NOMO-1 treated with dmso at 0.1 percent for 144 hours (cell line): ENCODE results near the gene ITGB2.
"Not testable (repeated sequence)": the region's sequence is repeated elsewhere in the genome, so short reads cannot be mapped to it uniquely, and the experiment has no call there.

Experiments used
- DNase-seq: peaks from one replicate; lab custom pipeline; 2025; ENCODE audit not compliant: unreplicated experiment; lab: John Stamatoyannopoulos, UW

ITGB2 gene

GRCh38 chr21:44942566-44942965, 21.9 kb upstream of the ITGB2 start:
- no peak for DNase-seq

GRCh38 chr21:44941567-44941966, 20.9 kb upstream of the ITGB2 start:
- DNase-seq = no peak

GRCh38 chr21:44940116-44940631, 19.5 kb upstream of the ITGB2 start:
- no peak for DNase-seq

- DNase-seq = peak; percentile 79
Observed at GRCh38 chr21:44939532-44940115, 18.9 kb upstream of the ITGB2 start, which contains the start of gene SLX9. TSS of gene SLX9 (plus strand) at chr21:44940029. CDS start at chr21:44940058, 29 bp downstream.

- no peak for DNase-seq
Observed at GRCh38 chr21:44938772-44939531, 18.3 kb upstream of the ITGB2 start.

- no peak for DNase-seq
Observed at GRCh38 chr21:44935533-44935927, 14.8 kb upstream of the ITGB2 start.

- no peak for DNase-seq
Observed at GRCh38 chr21:44934797-44935532, 14.3 kb upstream of the ITGB2 start.

GRCh38 chr21:44934276-44934675, 13.6 kb upstream of the ITGB2 start:
- DNase-seq = no peak

- no peak for DNase-seq
Observed at GRCh38 chr21:44933918-44934260, 13.2 kb upstream of the ITGB2 start.

GRCh38 chr21:44933199-44933917, 12.7 kb upstream of the ITGB2 start:
- DNase-seq = no peak

- DNase-seq = peak; percentile 19
Observed at GRCh38 chr21:44932408-44933181, 11.9 kb upstream of the ITGB2 start.

- DNase-seq = no peak
Observed at GRCh38 chr21:44931501-44932407, 11.1 kb upstream of the ITGB2 start.

- peak; percentile 25 for DNase-seq
Observed at GRCh38 chr21:44931137-44931500, 10.4 kb upstream of the ITGB2 start.

- no peak for DNase-seq
Observed at GRCh38 chr21:44930543-44930981, 9.9 kb upstream of the ITGB2 start.

GRCh38 chr21:44929799-44930542, 9.3 kb upstream of the ITGB2 start:
- DNase-seq = no peak

- DNase-seq = no peak
Observed at GRCh38 chr21:44929242-44929798, 8.6 kb upstream of the ITGB2 start.

- DNase-seq = not testable (repeated sequence)
Observed at GRCh38 chr21:44928500-44929241, 8.0 kb upstream of the ITGB2 start.
